ENCODE data around the gene LRMDA.

The LRMDA gene

GRCh38 chr10:76198287-76199035 lies 767.0 kb downstream of the LRMDA start:
- no peak for DNase-seq (ENCODE audit: low read depth in 2 of 2)

GRCh38 chr10:76201962-76202361 lies 770.5 kb downstream of the LRMDA start:
- DNase-seq (ENCODE audit: low read depth in 2 of 2) = no peak

- no peak for DNase-seq (ENCODE audit: low read depth in 2 of 2)
Measured at GRCh38 chr10:76202777-76203176, 771.4 kb downstream of the LRMDA start.

GRCh38 chr10:76205361-76205760 lies 773.9 kb downstream of the LRMDA start:
- DNase-seq (ENCODE audit: low read depth in 2 of 2) = no peak

GRCh38 chr10:76206797-76207352 lies 775.5 kb downstream of the LRMDA start:
- DNase-seq (ENCODE audit: low read depth in 2 of 2) = no peak

- DNase-seq (ENCODE audit: low read depth in 2 of 2) = no peak
Measured at GRCh38 chr10:76209135-76209534, 777.7 kb downstream of the LRMDA start.

GRCh38 chr10:76210211-76210610 lies 778.8 kb downstream of the LRMDA start:
- no peak for DNase-seq (ENCODE audit: low read depth in 2 of 2)

GRCh38 chr10:76211691-76212090 lies 780.3 kb downstream of the LRMDA start:
- DNase-seq (ENCODE audit: low read depth in 2 of 2) = no peak

- DNase-seq (ENCODE audit: low read depth in 2 of 2) = no peak
Measured at GRCh38 chr10:76213876-76214275, 782.5 kb downstream of the LRMDA start.

GRCh38 chr10:76218035-76218434 lies 786.6 kb downstream of the LRMDA start:
- no peak for DNase-seq (ENCODE audit: low read depth in 2 of 2)

GRCh38 chr10:76229341-76229740 lies 797.9 kb downstream of the LRMDA start:
- no peak for DNase-seq (ENCODE audit: low read depth in 2 of 2)

- no peak for DNase-seq (ENCODE audit: low read depth in 2 of 2)
Measured at GRCh38 chr10:76230921-76231285, 799.5 kb downstream of the LRMDA start.

GRCh38 chr10:76231286-76231934 lies 800.0 kb downstream of the LRMDA start:
- DNase-seq (ENCODE audit: low read depth in 2 of 2) = no peak

- no peak for DNase-seq (ENCODE audit: low read depth in 2 of 2)
Measured at GRCh38 chr10:76234499-76235226, 803.2 kb downstream of the LRMDA start.

GRCh38 chr10:76236356-76236755 lies 804.9 kb downstream of the LRMDA start:
- DNase-seq (ENCODE audit: low read depth in 2 of 2) = no peak

GRCh38 chr10:76242956-76243355 lies 811.5 kb downstream of the LRMDA start:
- no peak for DNase-seq (ENCODE audit: low read depth in 2 of 2)

GRCh38 chr10:76244061-76244686 lies 812.8 kb downstream of the LRMDA start:
- DNase-seq (ENCODE audit: low read depth in 2 of 2) = no peak

GRCh38 chr10:76245951-76246495 lies 814.6 kb downstream of the LRMDA start:
- DNase-seq (ENCODE audit: low read depth in 2 of 2) = no peak

- DNase-seq (ENCODE audit: low read depth in 2 of 2) = no peak
Measured at GRCh38 chr10:76248649-76249200, 817.3 kb downstream of the LRMDA start.

GRCh38 chr10:76251841-76252671 lies 820.6 kb downstream of the LRMDA start:
- no peak for DNase-seq (ENCODE audit: low read depth in 2 of 2)

- no peak for DNase-seq (ENCODE audit: low read depth in 2 of 2)
Measured at GRCh38 chr10:76252733-76253132, 821.3 kb downstream of the LRMDA start.

All from stimulated activated CD4-positive, alpha-beta T cell treated with anti-CD3 and anti-CD28 coated beads, Interleukin-12 subunit alpha, Interleukin-12 subunit beta, amount 100 ng/mL, for 24 hours (primary cell).